Endodermal cell (in vitro differentiated cells): ENCODE measurements around the gene RPL29. TPM values are rescaled to one million over a fixed set of nuclear protein-coding genes. Genes with fewer than 3 reads are reported as not detected.
A peak's percentile ranks its signal among the peaks of the same experiment; 100 is the strongest.
"Not testable (repeated sequence)": the region's sequence is repeated elsewhere in the genome, so short reads cannot be mapped to it uniquely, and the experiment has no call there.

ENCODE experiments used
- DNase-seq: peaks from one replicate; pipeline ENCODE4 v3.0.0-alpha.2; 2017
- H3K27ac ChIP-seq: 2 replicates; pipeline ENCODE4 v1.5.1; 2013; ENCODE audit warnings: mild to moderate bottlenecking, low read depth, low read length, moderate library complexity
- H3K27me3 ChIP-seq: 2 replicates; pipeline ENCODE4 v1.6.1; 2013; ENCODE audit warnings: mild to moderate bottlenecking, low read length, moderate library complexity; ENCODE audit not compliant: insufficient read depth, control insufficient read depth, poor library complexity, severe bottlenecking
- H3K36me3 ChIP-seq: 2 replicates; pipeline ENCODE4 v1.7.0; 2013; ENCODE audit warnings: mild to moderate bottlenecking, low read length, moderate library complexity; ENCODE audit not compliant: control insufficient read depth, insufficient read depth
- H3K4me1 ChIP-seq: one replicate; pipeline ENCODE4 v1.7.0; 2013; ENCODE audit warnings: low read length; ENCODE audit not compliant: control insufficient read depth, insufficient read depth
- H3K4me3 ChIP-seq: 2 replicates; pipeline ENCODE4 v1.5.1; 2013; ENCODE audit warnings: mild to moderate bottlenecking, low read length, moderate library complexity
- H3K9ac ChIP-seq: 2 replicates; pipeline ENCODE4 v1.6.1; 2013; ENCODE audit warnings: mild to moderate bottlenecking, low read length, moderate library complexity; ENCODE audit not compliant: poor library complexity, severe bottlenecking; ENCODE audit errors: extremely low read depth
- H3K9me3 ChIP-seq: 2 replicates; pipeline ENCODE4 v1.6.1; 2013; ENCODE audit warnings: mild to moderate bottlenecking, low read length, moderate library complexity; ENCODE audit not compliant: control insufficient read depth
- H3K27ac Mint-ChIP-seq: 2 replicates; pipeline ENCODE4 v1.8.0; 2020; ENCODE audit warnings: mixed read lengths
- H3K27me3 Mint-ChIP-seq: 2 replicates; pipeline ENCODE4 v1.8.0; 2021; ENCODE audit warnings: mild to moderate bottlenecking, mixed read lengths; ENCODE audit not compliant: insufficient read depth
- H3K36me3 Mint-ChIP-seq: 2 replicates; pipeline ENCODE4 v1.8.0; 2020; ENCODE audit warnings: low read depth, mixed read lengths
- H3K4me1 Mint-ChIP-seq: 2 replicates; pipeline ENCODE4 v1.8.0; 2020; ENCODE audit warnings: mixed read lengths
- H3K4me3 Mint-ChIP-seq: 2 replicates; pipeline ENCODE4 v1.8.0; 2020; ENCODE audit warnings: mild to moderate bottlenecking, moderate library complexity, mixed read lengths
- H3K9me3 Mint-ChIP-seq: 2 replicates; pipeline ENCODE4 v1.8.0; 2020; ENCODE audit warnings: mild to moderate bottlenecking, mixed read lengths
- CTCF ChIP-seq: fragments of 200-600 bp; sonication (generic); conservative IDR thresholded peaks from 2 replicates; pipeline ENCODE4 v1.5.0; 2021; ENCODE audit warnings: antibody characterized with exemption, mild to moderate bottlenecking
- WGBS, 2 experiments: methylation state at CpG; one replicate each; pipeline versions ENCODE4 v1.1.5 to v1.1.7; 2013; ENCODE audit warnings: missing lambda C conversion rate in 2 of 2, mixed read lengths in 1 of 2; ENCODE audit not compliant: insufficient coverage in 1 of 2, insufficient read length in 1 of 2; 5-methylcytosine and 5-hydroxymethylcytosine counted together
- total RNA-seq, 2 donors: library from RNA; stranded (reverse); fragmentation: NEBNext Ultra II Directional in 1 of 2; extraction: Animal tissue kit (Norgen Biotek cat#: 25700) in 1 of 2; gene quantifications; 2 replicates in 1 of 2; 3 replicates in 1 of 2; pipeline ENCODE4 v1.2.1, GENCODE V29; 2021

Gene RPL29
- total RNA-seq, 2 donors from 2014 or later: 1,325 to 1,600 TPM

- Histone ChIP-seq H3K36me3 (no peaks in the 10 kb centered on the region), H3K9ac (no peak overlapping the region), H3K27me3 (no peaks in the 10 kb centered on the region), H3K9me3 (no peaks in the 10 kb centered on the region), H3K27ac (no peak overlapping the region), H3K4me1 (no peaks in the 10 kb centered on the region), H3K4me3 (no peak overlapping the region)
- no peak for DNase-seq
- Mint-ChIP-seq H3K4me3 (no peak overlapping the region), H3K27me3 (no peaks in the 10 kb centered on the region), H3K9me3 (no peaks in the 10 kb centered on the region), H3K36me3 (no peaks in the 10 kb centered on the region), H3K27ac (no peak overlapping the region), H3K4me1 (peaks cover 11% of the 10 kb centered on the region)
- TF ChIP-seq CTCF: no peak
- 85 to 91% methylated on average over 3 to 6 of the region's 6 CpGs for WGBS, 2 experiments
Measured at GRCh38 chr3:52043750-52044149, 48.1 kb upstream of the RPL29 start.

GRCh38 chr3:52043039-52043438 is 47.3 kb upstream of the RPL29 start:
- not testable (repeated sequence) for H3K27ac ChIP-seq, H3K27me3 ChIP-seq
- WGBS, 2 experiments: 85 to 100% methylated on average over 1 of the region's 1 CpG

GRCh38 chr3:52041118-52041731 is 45.5 kb upstream of the RPL29 start:
- peak; percentile 66 for TF ChIP-seq CTCF
- no peaks in the 10 kb centered on the region for H3K36me3 ChIP-seq
- H3K4me1 Mint-ChIP-seq: peaks cover 11% of the 10 kb centered on the region
- H3K27me3 Mint-ChIP-seq: no peaks in the 10 kb centered on the region
- H3K4me3 Mint-ChIP-seq: no peak overlapping the region
- no peaks in the 10 kb centered on the region for H3K4me1 ChIP-seq
- H3K9me3 ChIP-seq: no peaks in the 10 kb centered on the region
- H3K4me3 ChIP-seq: no peak overlapping the region
- no peaks in the 10 kb centered on the region for H3K36me3 Mint-ChIP-seq
- no peak overlapping the region for H3K9ac ChIP-seq
- peak overlapping the region; percentile 9 for H3K27ac Mint-ChIP-seq
- WGBS, 2 experiments: 82 to 93% methylated on average over 2 to 10 of the region's 10 CpGs
- no peaks in the 10 kb centered on the region for H3K27me3 ChIP-seq
- no peak overlapping the region for H3K27ac ChIP-seq
- no peaks in the 10 kb centered on the region for H3K9me3 Mint-ChIP-seq
- DNase-seq: peak; percentile 74

More at GRCh38 chr3:52043039-52043438, 47.3 kb upstream of the RPL29 start:
- DNase-seq, H3K4me1 ChIP-seq, H3K4me3 Mint-ChIP-seq, H3K36me3 Mint-ChIP-seq, H3K9ac ChIP-seq, H3K9me3 Mint-ChIP-seq, H3K4me3 ChIP-seq, H3K27me3 Mint-ChIP-seq, H3K27ac Mint-ChIP-seq, H3K9me3 ChIP-seq, H3K36me3 ChIP-seq: not testable (repeated sequence)
- peaks cover 11% of the 10 kb centered on the region for H3K4me1 Mint-ChIP-seq

- TF ChIP-seq CTCF: no peak
- H3K4me1 Mint-ChIP-seq: peaks cover 11% of the 10 kb centered on the region
- H3K4me1 ChIP-seq: no peaks in the 10 kb centered on the region
- no peaks in the 10 kb centered on the region for H3K9me3 Mint-ChIP-seq
- no peaks in the 10 kb centered on the region for H3K27me3 Mint-ChIP-seq
- no peak overlapping the region for H3K4me3 ChIP-seq
- no peak overlapping the region for H3K4me3 Mint-ChIP-seq
- no peak overlapping the region for H3K9ac ChIP-seq
- no peaks in the 10 kb centered on the region for H3K9me3 ChIP-seq
- no peaks in the 10 kb centered on the region for H3K36me3 Mint-ChIP-seq
- DNase-seq: no peak
- peak overlapping the region; percentile 76 for H3K27ac ChIP-seq
- H3K27ac Mint-ChIP-seq: peak overlapping the region; percentile 9
- 92 to 100% methylated on average over 3 to 8 of the region's 8 CpGs for WGBS, 2 experiments
- no peaks in the 10 kb centered on the region for H3K36me3 ChIP-seq
- no peaks in the 10 kb centered on the region for H3K27me3 ChIP-seq
Measured at GRCh38 chr3:52040600-52040999, 44.9 kb upstream of the RPL29 start.
